Measurements from ENCODE around the gene GRIK3.

GRIK3 gene

DNA sequence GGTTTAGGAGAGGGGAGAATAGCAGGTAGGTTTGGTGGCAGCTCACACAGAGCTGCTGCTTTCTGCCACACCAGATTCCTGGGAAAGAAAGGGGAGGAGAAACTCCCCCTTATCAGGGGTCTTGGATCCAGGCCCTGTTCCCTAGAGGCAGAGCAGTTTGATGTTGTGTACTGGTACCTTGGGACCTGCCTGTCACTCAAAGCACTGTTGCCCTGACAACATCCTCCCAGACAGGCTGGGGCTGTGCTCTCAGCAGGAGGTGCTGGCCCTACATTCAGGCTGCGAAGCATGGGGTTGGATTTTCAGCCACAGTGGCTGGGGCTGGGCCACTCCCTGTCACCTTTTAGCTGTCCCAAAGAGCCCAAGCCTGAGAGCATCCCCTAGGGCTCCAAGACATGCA, 188.0 kb downstream of the GRIK3 start:
- DNase-seq: no peak

GRCh38 chr1:36845802-36846201, 188.5 kb downstream of the GRIK3 start:
- no peak for DNase-seq

- DNase-seq: no peak
Observed at GRCh38 chr1:36844917-36845316, 189.4 kb downstream of the GRIK3 start.

DNA sequence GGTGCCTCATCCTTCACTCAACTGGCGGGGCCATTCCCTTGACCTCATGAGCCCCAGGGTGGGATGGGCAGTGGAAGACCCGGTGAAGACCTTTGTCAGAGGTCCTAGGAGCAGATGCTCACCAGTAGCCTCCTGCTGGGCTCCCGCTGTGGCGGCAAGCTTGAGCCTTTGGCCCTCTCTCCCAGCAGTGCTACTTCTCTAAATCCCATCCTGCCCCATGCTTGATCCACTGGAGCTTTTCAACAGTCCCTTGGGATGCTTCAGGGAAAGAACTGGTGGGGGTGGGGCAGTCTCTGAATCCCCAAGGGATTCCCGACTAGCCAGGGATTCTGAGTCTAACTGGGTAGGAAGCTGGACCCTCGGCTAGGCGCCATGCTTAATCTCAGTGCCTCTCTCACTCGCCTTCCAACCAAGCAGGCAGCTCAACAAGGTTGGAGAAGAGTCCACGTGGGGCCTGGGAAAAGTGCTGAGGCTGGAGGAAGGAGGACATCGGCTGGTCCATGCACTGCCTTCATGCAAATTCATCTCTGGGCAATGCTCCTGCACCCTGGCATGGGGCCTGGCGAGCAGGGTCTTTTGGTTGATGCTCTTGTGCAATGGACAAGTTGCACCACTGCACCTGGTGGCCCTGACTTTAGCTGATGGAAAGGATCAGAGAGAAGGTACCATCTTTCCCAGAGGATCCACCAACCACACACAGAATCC, 190.3 kb downstream of the GRIK3 start:
- DNase-seq: no peak

GRCh38 chr1:36843027-36843426, 191.3 kb downstream of the GRIK3 start:
- no peak for DNase-seq

- DNase-seq: no peak
Observed at GRCh38 chr1:36842448-36842847, 191.9 kb downstream of the GRIK3 start.

DNA sequence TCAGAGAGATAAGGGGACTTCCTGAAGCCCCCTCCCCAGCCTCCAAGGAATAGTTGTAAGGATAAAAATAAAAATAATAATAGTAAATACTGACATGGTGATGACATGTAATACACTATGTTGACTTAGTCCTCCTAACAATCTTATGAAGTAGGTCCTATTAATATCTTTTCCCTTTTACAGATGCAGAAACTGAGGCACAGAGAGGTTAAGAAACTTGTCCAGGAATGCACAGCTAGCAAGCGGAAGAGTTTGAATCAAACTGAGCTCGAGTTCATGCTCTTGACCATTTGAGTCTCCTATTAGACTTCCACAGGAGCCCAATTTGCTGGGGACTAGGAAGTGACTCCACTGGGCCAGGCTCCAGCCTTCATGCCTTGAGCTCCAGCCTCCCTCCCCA, 194.8 kb downstream of the GRIK3 start:
- no peak for DNase-seq

GRCh38 chr1:36838888-36839287, 195.4 kb downstream of the GRIK3 start:
- no peak for DNase-seq

DNA sequence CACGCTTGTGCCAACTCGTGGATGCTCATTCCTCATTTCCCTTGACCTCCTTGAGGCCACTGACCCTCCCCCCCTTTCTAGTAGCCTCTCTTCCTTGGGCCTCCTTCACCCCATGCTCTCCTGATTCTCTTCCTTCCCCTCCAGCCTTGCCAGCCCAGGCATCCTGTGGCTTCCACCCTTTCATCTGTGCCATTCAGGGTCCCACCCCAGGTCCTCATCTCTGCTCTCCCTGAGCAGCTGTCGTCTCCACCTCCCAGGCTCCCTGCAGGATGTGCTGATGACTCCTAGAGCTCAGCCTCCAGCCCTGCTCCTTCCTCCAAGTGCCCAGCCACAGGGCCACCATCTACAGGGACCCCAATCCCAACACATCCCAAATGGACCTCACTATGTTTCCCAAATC, 197.4 kb downstream of the GRIK3 start:
- no peak for DNase-seq

- DNase-seq: no peak
Observed at GRCh38 chr1:36836196-36836883, 198.0 kb downstream of the GRIK3 start.

DNA sequence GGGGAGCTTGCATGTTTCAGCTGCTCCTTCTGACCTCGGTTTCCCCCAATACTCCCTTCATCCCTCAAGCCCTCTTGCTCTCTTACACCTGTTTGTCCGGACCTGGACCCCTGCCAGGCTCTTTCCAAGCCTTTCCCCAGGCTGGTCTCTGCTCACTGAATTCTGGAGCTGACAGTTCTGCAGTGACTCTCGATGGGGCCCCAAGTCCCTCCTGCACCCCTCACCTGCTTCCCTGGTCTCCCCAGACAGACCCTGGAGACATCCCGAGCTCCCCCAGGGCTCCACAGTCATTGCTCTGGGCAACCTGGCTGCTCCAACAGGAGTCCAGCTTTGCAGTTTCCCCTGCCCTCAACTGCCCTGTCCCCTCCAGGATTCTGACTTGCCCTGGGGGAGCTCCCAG, 198.6 kb downstream of the GRIK3 start:
- DNase-seq: no peak

DNA sequence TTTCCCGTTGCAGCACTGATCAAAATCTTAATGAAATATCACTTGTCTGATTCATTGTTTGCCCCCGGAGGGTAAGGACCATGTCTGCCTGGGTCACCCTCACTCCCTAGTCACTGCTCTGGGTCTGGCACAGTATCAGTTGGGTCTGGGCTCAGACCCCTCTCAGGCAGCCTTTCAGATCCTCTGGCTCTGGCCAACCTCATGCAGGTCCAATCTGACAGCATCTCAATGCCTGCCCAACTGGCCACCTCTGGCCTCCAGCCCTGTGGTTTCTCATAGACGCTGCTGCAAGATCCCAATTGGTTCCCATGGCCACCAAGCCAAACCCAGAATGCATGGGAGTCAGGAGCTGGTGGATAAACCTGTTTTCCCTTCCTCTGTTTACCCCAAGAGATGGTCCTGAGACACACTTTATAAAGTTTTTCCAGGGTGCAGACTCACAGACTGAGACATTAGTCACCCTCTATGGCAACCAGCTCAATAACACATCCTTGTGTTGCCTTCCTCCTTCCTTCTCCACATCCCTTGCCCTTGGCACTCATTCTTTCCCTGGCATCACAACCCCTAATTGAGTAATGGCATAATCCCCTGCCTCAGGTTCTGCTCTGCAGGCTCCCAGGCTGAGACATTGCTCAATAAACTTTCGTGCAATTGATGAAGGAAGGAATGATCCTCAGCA, 199.2 kb downstream of the GRIK3 start:
- DNase-seq: no peak

DNA sequence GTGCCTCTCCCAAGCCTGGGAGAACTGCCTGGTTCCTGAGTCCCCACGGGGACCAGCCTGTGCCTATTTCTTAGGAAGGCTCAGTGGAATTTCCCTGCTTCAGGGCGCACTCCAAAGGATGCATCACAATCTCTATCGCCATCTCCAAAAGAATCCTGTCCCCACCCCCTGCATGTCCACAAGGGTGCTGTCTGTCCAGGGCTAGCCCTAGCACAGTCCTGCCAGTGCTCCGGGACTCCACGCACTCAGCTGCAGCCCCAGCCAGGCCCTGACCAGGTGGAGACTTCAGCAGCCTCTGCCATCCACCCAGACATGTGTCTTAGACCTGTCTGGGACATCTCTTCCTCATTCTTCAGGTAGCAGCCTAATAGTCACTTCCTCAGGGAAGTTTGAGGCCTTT, 199.7 kb downstream of the GRIK3 start:
- DNase-seq: no peak

- DNase-seq: no peak
Observed at GRCh38 chr1:36831186-36831810, 203.0 kb downstream of the GRIK3 start.

GRCh38 chr1:36829961-36830360, 204.4 kb downstream of the GRIK3 start:
- DNase-seq: no peak

DNA sequence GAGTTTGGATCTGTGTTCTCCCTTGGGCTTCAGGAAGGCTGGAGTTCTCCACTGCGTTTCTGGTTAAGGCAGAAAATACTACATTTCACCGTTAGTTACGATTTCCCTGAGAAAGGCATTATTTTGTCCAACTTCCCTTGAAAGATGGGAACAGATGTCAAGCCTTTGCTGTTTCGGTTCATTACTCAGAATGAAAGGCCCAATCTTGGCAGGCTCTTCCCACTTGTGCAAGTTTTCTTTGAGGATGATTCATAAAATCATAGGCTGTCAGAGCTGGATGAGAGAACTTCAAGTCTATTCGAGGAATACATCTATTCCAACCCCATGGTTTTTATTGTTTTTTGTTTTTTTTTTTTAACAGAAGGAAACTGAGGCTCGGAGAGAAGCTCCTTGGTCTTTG, 205.2 kb downstream of the GRIK3 start:
- DNase-seq: no peak

- no peak for DNase-seq
Observed at GRCh38 chr1:36825226-36825625, 209.1 kb downstream of the GRIK3 start.

- DNase-seq: no peak
Observed at GRCh38 chr1:36824390-36824861, 209.9 kb downstream of the GRIK3 start.

DNA sequence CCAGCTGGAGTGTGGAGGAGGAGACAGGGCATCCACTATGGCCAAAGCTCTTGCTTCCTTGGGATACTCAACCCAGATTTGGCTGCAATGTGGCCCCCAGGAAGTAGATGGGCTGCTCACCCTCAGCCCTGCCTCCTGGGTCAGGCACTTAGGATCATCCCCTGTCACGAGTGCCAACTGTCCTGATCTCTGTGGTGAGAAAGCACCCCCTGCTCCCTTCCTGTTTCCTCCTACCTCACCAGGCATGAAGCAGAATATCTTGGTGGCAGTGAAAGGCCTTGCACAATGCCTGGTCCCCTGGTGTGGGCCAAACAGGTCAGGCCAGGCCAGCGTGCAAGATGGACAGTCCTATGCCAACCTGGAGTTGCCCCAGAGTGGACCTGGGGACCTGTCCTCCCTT, 211.7 kb downstream of the GRIK3 start:
- no peak for DNase-seq

GRCh38 chr1:36821386-36821785, 212.9 kb downstream of the GRIK3 start:
- DNase-seq: no peak

DNA sequence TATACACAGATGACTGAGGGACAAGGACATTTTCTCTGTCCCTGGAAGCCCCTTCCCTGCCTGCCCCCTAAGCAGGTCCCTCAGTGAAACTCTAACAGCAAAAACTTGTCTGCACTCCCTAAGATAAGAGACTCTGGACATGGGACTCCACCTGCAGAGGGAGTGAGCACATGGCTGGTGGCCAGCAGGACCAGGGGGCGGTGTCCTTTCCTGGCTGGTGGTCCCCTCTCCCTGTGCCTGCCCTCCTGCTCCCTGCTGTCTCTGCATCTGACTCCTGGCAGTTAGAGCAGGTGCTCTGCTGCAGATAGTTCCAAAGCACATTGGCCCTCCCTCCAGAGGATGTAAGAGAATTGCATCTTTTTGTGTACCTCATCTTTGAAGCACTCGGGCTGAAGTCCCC, 215.5 kb downstream of the GRIK3 start:
- DNase-seq: no peak

DNA sequence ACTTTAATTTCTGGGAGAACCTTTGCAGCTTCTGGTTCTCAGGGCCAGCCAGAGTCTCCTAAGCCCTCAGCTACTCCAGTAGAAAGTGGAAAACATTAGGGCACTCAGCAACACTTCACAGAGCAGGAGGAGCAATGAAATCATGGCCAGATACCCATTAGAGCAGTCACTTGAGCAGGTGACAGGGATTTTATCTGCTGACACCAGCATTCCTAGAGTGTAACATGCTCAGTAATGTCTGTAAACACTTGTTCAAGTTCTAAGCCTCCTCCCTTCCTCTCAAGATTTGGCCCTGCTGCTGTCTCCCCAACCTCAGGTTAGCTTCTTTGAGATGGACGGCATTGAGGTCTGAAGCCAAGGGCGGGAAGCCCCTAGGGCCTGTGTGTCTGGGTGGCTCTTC, 218.0 kb downstream of the GRIK3 start:
- DNase-seq: no peak

DNA sequence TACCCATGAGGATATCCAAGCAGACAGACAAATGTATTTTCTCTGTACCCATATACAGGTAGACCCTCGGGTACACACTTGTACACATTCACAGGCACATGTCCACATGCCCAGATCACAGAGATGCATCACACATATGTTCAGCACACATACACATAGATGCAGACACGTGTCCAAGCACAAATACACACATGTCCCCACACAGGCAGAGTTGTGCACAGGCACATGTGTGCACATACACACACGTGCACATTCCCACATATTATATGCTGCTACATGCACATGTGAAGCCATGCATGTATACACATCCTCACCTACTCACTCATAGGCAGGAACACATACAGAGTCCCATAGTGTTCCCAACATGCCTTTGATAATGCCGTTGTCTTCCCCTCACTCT, 219.5 kb downstream of the GRIK3 start:
- no peak for DNase-seq

DNA sequence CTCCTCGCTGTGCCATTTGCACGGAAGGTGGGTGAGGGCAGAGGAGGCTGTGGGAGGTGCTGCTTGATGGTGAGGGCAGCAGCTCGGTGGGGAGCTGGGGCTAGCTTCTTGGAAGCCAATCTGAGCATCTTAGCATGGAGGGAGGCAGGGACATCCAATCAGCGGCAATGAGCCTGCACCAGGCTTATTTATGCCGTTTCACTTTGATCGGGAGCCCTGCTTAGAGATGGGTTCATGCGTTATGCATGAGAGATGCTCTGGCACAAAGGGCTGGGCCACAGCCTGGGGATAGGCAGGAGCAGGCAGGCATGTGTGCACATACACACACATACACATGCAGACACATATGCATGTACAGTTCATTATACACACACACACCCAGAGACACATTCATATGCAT, 220.2 kb downstream of the GRIK3 start:
- no peak for DNase-seq
